Panc1 (cell line): ENCODE measurements around the gene NEMP1. TPM values are rescaled to one million over a fixed set of nuclear protein-coding genes. Genes with fewer than 3 reads are reported as not detected.

ENCODE experiments used
- ATAC-seq: fragments of 200-7000 bp; cut with Tn5 transposase; 2 replicates; pipeline ENCODE4 v1.9.1; 2020; ENCODE audit warnings: mild to moderate bottlenecking, moderate library complexity
- BruUV-seq: library from RNA; stranded (reverse); fragments of 400-500 nt; replicated peaks from 2 replicates; lab custom pipeline; 2021; lab: Mats Ljungman, UMichigan
- CTCF ChIA-PET: fragments of 300-600 bp; sonication (Branson Sonifier 250); formaldehyde crosslinking; loops from one replicate; lab custom pipeline; 2022; ENCODE audit warnings: antibody characterized with exemption; lab: Charles Lee
- POLR2A ChIA-PET: fragments of 300-600 bp; sonication (Branson Sonifier 250); formaldehyde crosslinking; loops from one replicate; lab custom pipeline; 2022; ENCODE audit warnings: antibody characterized with exemption; lab: Charles Lee
- DNase-seq: peaks from one replicate; pipeline ENCODE4 v3.0.0-alpha.2; 2010; ENCODE audit warnings: low read depth, low spot score
- H3K27ac ChIP-seq: 2 replicates; pipeline ENCODE4 v1.5.1; 2011; ENCODE audit warnings: mild to moderate bottlenecking, low read length, inconsistent platforms
- H3K27me3 ChIP-seq: fragments of 200-500 bp; sonication (Bioruptor generic); 2 replicates; pipeline ENCODE4 v1.6.0; 2014; ENCODE audit warnings: low read length, inconsistent platforms; ENCODE audit not compliant: control insufficient read depth, insufficient read depth
- H3K36me3 ChIP-seq: fragments of 200-500 bp; sonication (Bioruptor generic); 2 replicates; pipeline ENCODE4 v1.5.1; 2014; ENCODE audit warnings: inconsistent platforms, mild to moderate bottlenecking, low read length, moderate library complexity; ENCODE audit not compliant: control insufficient read depth, insufficient read depth
- H3K4me1 ChIP-seq: 2 replicates; pipeline ENCODE4 v1.5.1; 2011; ENCODE audit warnings: inconsistent platforms, mild to moderate bottlenecking, low read length, moderate library complexity; ENCODE audit not compliant: control insufficient read depth, insufficient read depth
- H3K4me3 ChIP-seq, 2 experiments: 2 replicates each; pipeline ENCODE4 v1.5.1; 2011 to 2012; ENCODE audit warnings: low read depth in 2 of 2, low read length in 2 of 2, mild to moderate bottlenecking in 2 of 2, inconsistent platforms in 1 of 2, moderate library complexity in 1 of 2
- H3K9me3 ChIP-seq: fragments of 200-500 bp; sonication (Bioruptor generic); 2 replicates; pipeline ENCODE4 v1.5.1; 2014; ENCODE audit warnings: low read depth, mild to moderate bottlenecking, inconsistent platforms, low read length, moderate library complexity; ENCODE audit not compliant: control insufficient read depth, insufficient read depth
- POLR2AphosphoS5 ChIP-seq: IDR thresholded peaks from 2 replicates; pipeline ENCODE4 v1.6.1; 2012; ENCODE audit warnings: mild to moderate bottlenecking, low read depth, low read length, moderate library complexity
- REST ChIP-seq, 2 experiments: IDR thresholded peaks; 2 replicates each; pipeline ENCODE4 v1.6.1; 2011 to 2012; ENCODE audit warnings: low read depth in 2 of 2, control low read depth in 1 of 2, low read length in 1 of 2, mild to moderate bottlenecking in 1 of 2, moderate library complexity in 1 of 2; ENCODE audit not compliant: insufficient read depth in 1 of 2
- SIN3A ChIP-seq: IDR thresholded peaks from 2 replicates; pipeline ENCODE4 v1.6.1; 2012; ENCODE audit warnings: low read depth, mild to moderate bottlenecking, low read length, moderate library complexity, borderline replicate concordance; ENCODE audit not compliant: insufficient read depth
- TCF7L2 ChIP-seq: IDR thresholded peaks from 2 replicates; pipeline ENCODE4 v1.6.1; 2011; ENCODE audit warnings: mild to moderate bottlenecking, low read depth, low read length, inconsistent platforms
- in situ Hi-C: cut with HindIII; loops from 2 replicates; pipeline ENCODE4 v1.10.0; 2016; ENCODE audit warnings: low sequenced_read_pairs, low pct_unique_long_range_greater_than_20kb
- intact Hi-C: fragments of 100-400 bp; cut with micrococcal nuclease; formaldehyde crosslinking; loops from one replicate; pipeline ENCODE4 v1.10.0; 2022; ENCODE audit not compliant: unreplicated experiment
- total RNA-seq: library from RNA; stranded (reverse); gene quantifications from one replicate; pipeline ENCODE4 v1.2.1, GENCODE V29; 2021; ENCODE audit not compliant: unreplicated experiment
- TF ChIP-seq, protein P1 (sequence below): fragments of 450-650 bp; IDR thresholded peaks from 2 replicates; pipeline ENCODE4 v1.5.1; 2017; ENCODE audit warnings: mild to moderate bottlenecking

The NEMP1 gene
- total RNA-seq, 1 experiment from 2014 or later = 46.9 TPM

DNA sequence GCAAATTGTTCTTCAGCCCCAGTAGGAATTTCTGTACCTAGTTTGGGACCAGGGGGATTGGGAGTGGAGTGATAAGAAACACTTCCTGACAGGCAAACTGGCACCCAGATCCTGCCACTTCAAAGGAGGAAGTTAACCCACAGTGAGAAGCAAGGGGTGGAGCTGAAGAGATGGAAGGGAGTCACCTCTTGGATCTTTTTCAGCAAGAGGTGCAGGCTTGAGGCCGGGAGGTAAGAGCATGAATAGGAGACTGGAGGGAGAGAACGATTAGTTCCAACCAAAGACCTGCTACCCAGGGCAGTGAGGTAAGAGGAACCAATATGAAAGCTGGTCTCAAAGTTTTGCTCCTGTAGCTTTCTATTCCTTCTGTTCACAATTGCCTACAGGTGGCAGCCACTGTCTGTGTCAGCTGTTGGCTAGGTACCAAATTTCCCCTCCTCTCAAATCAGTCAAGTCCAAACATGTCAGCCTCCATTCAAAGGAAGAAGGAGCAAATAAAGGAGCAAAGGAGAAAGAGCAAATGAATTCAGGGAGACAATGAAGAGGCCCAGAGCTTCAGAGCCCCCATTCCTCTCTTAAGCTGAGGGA lies 47.4 kb downstream of the NEMP1 start:
- CTCF ChIA-PET = no interaction called here
- DNase-seq (no peak), ATAC-seq (no peak)
- no peak overlapping the region for H3K4me3 ChIP-seq
- POLR2A ChIA-PET = no interaction called here
- H3K4me1 ChIP-seq = no peaks in the 10 kb centered on the region
- BruUV-seq = no TSS peak
- no peaks in the 10 kb centered on the region for H3K36me3 ChIP-seq
- TF ChIP-seq POLR2AphosphoS5 (no peak), TCF7L2 (no peak), REST (IDR thresholded peaks at IDR 0.05; ENCODE audit: insufficient read depth in 1 of 2, low read depth in 2 of 2, low read length in 1 of 2) (no peak), SIN3A (no peak)
- TF ChIP-seq, protein P1, sequence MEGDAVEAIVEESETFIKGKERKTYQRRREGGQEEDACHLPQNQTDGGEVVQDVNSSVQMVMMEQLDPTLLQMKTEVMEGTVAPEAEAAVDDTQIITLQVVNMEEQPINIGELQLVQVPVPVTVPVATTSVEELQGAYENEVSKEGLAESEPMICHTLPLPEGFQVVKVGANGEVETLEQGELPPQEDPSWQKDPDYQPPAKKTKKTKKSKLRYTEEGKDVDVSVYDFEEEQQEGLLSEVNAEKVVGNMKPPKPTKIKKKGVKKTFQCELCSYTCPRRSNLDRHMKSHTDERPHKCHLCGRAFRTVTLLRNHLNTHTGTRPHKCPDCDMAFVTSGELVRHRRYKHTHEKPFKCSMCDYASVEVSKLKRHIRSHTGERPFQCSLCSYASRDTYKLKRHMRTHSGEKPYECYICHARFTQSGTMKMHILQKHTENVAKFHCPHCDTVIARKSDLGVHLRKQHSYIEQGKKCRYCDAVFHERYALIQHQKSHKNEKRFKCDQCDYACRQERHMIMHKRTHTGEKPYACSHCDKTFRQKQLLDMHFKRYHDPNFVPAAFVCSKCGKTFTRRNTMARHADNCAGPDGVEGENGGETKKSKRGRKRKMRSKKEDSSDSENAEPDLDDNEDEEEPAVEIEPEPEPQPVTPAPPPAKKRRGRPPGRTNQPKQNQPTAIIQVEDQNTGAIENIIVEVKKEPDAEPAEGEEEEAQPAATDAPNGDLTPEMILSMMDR = no peak
- H3K27ac ChIP-seq = no peak overlapping the region
- intact Hi-C loops (no loop called here), in situ Hi-C loops (no loop called here)
- no peaks in the 10 kb centered on the region for H3K9me3 ChIP-seq
- H3K27me3 ChIP-seq = no peaks in the 10 kb centered on the region

GRCh38 chr12:57029457-57029856 lies 49.1 kb downstream of the NEMP1 start:
- Histone ChIP-seq H3K9me3 (no peaks in the 10 kb centered on the region), H3K27ac (no peak overlapping the region), H3K4me3 (no peak overlapping the region), H3K27me3 (no peaks in the 10 kb centered on the region), H3K36me3 (no peaks in the 10 kb centered on the region), H3K4me1 (no peaks in the 10 kb centered on the region)
- in situ Hi-C loops (no loop called here), intact Hi-C loops (no loop called here)
- ATAC-seq (no peak), DNase-seq (no peak)
- CTCF ChIA-PET = no interaction called here
- TF ChIP-seq POLR2AphosphoS5 = no peak
- TF ChIP-seq REST (IDR thresholded peaks at IDR 0.05; ENCODE audit: insufficient read depth in 1 of 2, low read depth in 2 of 2, low read length in 1 of 2) = no peak
- no peak for TF ChIP-seq SIN3A
- TF ChIP-seq, protein P1 = no peak
- no peak for TF ChIP-seq TCF7L2
- POLR2A ChIA-PET = no interaction called here
- no TSS peak for BruUV-seq
